Fibroblast of peridontal ligament (primary cell): ENCODE results near the gene TMEM201.

ENCODE experiments used
- DNase-seq: peaks from one replicate; pipeline ENCODE4 v3.0.0-alpha.2; 2010; ENCODE audit errors: extremely low read depth

TMEM201 gene

DNA sequence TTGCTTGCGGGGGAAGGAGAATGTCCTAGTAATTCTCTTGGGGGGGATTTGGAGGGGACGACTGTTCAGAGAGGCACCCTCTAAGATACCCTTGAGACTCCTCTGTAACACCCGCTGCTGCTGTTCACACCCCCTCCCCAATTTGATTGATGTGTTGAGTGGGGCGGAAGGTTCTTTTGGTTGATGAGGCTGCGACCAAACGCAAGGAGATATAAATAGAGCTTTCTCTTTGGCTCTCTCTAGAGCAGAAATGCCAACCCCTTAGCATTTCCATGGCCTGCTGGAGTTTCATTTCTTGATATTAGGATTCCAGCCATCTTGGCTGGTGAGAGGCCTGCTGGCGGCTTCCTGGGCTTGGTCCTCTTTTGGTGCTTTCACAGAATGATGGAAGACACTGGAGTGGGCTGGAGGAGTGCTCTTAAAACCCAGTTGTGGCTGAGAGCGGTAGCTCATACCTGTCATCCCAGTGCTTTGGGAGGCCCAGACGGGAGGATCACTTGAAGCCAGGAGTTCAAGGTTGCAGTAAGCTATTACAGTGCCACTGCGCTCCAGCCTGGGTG, 64.9 kb downstream of the TMEM201 start:
- DNase-seq = no peak

DNA sequence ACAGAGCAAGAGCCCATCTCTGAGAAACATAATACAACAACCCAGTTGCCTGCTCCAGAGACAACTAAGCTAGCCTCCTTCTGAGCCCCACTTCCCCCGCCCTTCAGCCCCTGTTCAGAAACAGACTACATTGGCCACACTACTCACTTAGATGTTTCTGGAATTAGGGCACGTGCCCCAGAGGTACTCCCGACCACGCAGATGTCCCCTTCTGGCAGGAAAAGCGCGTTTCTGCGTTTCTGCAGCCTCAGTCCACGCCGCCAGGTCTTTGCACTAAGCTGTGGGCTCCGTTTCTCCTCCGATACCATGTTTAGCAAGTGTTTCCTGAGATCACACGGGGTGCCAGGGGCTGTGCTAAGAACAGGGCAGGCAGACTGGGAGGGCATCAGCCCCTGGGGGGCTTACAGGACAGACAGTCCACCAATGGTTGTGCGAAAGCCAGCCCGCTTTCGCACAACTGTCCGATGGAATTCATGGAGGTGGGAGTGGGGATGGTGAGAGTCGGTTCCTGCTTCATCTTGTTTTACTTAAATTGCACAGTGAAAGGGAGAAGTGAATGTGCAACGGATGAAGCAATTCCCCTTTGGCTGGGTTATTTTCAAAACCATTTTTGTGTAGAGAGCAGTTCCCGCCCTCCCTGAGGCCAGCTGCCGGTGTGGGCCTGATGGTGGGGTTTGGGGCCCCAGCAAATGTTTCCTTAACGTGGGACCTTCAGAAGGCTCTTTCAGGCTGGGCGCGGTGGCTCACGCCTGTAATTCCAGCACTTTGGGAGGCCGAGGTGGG, 65.5 kb downstream of the TMEM201 start:
- no peak for DNase-seq

DNA sequence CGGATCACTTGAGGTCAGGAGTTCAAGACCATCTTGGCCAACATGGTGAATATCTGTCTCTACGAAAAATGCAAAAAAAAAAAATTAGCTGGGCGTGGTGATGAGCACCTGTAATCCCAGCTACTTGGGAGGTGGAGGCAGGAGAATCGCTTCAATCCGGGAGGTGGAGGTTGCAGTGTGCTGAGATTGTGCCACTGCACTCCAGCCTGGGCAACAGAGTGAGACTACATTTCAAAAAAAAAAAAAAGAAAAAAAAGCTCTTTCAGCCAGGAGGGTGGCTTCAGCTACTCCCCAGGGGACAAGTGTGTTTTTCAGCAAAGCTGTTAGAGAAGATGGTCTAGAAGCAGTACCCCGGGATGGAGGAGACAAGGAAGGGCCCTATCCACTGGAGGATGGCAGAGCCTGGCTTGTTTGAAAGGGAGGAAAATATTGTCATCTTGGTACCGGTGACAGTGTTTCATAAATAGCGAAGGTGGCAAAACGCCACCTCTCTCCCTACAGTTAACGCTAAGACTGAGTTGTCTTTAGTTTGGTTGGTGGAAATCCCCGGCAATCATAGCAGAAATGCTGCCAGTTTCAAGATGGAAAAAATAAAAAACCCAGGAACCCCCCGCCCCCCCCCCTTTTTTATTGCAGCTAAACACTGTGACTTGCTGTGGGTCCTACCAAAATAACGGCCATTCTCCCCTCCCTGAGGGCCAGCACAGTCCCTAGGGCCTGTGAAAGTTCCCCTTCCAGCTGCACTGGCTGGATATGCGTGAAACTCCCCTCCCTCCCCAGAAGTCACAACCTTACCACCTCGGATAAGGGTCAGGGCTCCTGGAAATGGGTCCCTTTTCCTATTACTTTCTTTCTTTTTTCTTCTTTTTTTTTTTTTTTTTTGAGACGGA, 66.4 kb downstream of the TMEM201 start:
- DNase-seq = no peak

DNA sequence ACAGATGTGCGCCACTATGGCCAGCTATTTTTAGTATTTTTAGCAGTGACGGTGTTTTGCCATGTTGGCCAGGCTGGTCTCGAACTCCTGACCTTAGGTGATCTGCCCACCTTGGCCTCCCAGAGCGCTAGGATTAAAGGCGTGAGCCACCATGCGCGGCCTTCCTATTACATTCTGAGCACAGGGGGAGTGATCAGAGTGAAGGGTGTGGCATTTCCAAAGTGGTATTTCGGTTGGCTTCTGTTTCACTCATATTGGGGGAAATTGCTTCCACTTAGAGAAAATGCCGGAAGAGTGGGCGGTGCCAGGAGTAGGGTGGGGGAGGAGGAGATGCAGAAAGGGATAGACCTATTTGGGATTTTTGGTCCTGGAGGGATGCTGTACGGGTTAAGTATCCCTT, 67.1 kb downstream of the TMEM201 start:
- no peak for DNase-seq

DNA sequence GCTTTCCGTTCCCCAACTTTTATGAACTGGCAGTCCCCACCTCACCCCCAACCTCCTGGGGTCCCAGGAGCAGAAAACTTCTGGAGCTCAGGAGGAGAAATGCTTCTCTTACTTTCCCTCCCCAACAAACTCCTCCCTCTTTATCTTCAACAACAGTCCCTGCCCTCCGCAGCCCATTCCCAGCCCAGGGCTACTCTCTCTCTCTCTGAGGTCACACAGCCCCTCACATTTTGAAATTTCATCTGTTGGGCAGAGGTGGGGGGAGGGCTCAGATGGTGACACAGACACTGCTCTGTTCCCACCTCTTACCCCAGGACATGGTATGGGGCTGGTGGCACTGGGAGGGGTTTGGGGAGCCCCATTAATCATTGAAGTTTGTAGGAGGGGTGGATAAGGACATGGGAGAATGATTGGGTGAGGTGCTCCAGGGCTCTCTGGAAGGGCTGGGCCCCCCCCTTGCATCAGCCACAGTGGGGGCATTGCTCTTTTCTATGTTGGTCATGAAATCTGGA, 68.9 kb downstream of the TMEM201 start:
- DNase-seq = no peak

DNA sequence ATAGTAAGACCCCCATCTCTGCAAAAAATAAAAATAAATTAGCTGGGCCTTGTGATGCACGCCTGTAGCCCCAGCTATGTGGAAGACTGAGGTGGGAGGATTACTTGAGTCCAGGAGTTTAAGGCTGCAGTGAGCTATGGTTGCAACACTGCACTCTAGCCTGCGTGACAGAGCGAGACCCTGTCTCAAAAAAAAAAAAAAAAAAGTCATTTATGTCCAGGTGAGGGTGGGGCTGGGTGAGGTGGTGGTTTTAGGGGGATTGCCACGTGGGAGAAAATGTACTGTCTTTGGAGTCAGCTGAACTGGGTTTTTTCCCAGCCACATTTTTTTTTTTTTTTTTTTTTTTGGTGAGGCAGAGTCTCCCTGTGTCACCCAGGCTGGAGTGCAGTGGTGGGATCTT, 69.5 kb downstream of the TMEM201 start:
- no peak for DNase-seq

DNA sequence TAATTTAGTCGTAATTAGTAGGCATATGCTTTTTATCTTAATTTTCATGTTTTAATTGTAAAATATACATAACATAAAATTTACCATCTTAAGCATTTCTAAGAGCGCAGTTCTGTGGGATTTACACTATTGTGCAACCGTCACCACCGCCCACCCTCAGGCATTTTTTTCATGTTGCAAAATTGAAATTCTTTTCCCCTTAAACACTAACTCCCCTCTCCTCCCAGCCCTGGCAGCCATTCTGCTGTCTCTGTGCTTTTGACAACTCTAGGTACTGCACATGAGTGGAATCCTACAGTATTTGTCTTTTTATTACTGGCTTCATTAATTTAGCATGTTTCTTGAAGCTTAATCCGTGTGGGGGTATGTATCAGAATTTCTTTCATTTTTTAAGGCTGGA, 70.6 kb downstream of the TMEM201 start:
- DNase-seq = peak; percentile 75

DNA sequence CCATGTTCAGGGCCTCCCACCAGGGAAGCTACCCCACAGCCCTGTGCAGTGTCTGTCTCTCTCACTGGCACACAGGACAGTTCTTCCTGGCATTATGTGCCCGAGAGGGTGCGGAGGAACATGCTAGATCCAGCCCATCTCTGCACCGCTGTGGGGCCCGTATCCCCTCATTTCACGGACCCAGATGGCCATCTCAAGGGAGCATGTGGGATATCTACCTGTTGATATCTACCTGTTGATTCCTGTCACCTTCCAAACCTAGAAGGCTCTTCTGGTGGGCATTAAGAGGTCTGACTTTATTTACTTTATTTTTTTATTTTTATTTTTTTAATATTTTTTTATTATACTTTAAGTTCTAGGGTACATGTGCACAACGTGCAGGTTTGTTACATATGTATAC, 74.5 kb downstream of the TMEM201 start:
- DNase-seq = no peak
